A673 (cell line): ENCODE data around the gene IL23R. TPM values are rescaled to one million over a fixed set of nuclear protein-coding genes. Genes with fewer than 3 reads are reported as not detected.

Experiments used
- BruUV-seq: library from RNA; stranded (reverse); fragments of 400-500 nt; replicated peaks from 2 replicates; lab custom pipeline; 2021; lab: Mats Ljungman, UMichigan
- CTCF ChIA-PET: fragments of 300-600 bp; sonication (Branson Sonifier 250); formaldehyde crosslinking; loops from one replicate; lab custom pipeline; 2022; ENCODE audit warnings: antibody characterized with exemption; lab: Charles Lee
- POLR2A ChIA-PET: fragments of 300-600 bp; sonication (Branson Sonifier 250); formaldehyde crosslinking; loops from one replicate; lab custom pipeline; 2022; ENCODE audit warnings: antibody characterized with exemption; ENCODE audit not compliant: low non-redundant PET; lab: Charles Lee
- DNase-seq: peaks from one replicate; pipeline ENCODE4 v3.0.0-alpha.2; 2015; ENCODE audit warnings: low spot score
- H3K27ac ChIP-seq: fragments of 200-600 bp; sonication (generic); 2 replicates; pipeline ENCODE4 v1.5.1; 2016; ENCODE audit warnings: mixed run types, low read depth, mild to moderate bottlenecking, mixed read lengths, antibody characterized with exemption, low read length; ENCODE audit not compliant: poor library complexity, severe bottlenecking
- H3K27me3 ChIP-seq: fragments of 200-600 bp; sonication (generic); replicated peaks from 2 replicates; pipeline ENCODE4 v1.6.1; 2017; ENCODE audit warnings: mixed run types, low read depth, mild to moderate bottlenecking, mixed read lengths, antibody characterized with exemption, low read length; ENCODE audit not compliant: insufficient read depth, poor library complexity
- H3K36me3 ChIP-seq: fragments of 200-600 bp; sonication (generic); 2 replicates; pipeline ENCODE4 v1.6.1; 2016; ENCODE audit warnings: mixed run types, mild to moderate bottlenecking, mixed read lengths, antibody characterized with exemption, low read length; ENCODE audit not compliant: insufficient read depth, poor library complexity, severe bottlenecking
- H3K4me1 ChIP-seq: fragments of 200-600 bp; sonication (generic); 2 replicates; pipeline ENCODE4 v1.6.1; 2017; ENCODE audit warnings: mixed run types, mild to moderate bottlenecking, mixed read lengths, antibody characterized with exemption, low read length; ENCODE audit not compliant: insufficient read depth, poor library complexity, severe bottlenecking
- H3K4me3 ChIP-seq: fragments of 200-600 bp; sonication (generic); 2 replicates; pipeline ENCODE4 v1.5.1; 2016; ENCODE audit warnings: low read depth, mixed run types, mild to moderate bottlenecking, mixed read lengths, low read length; ENCODE audit not compliant: poor library complexity, severe bottlenecking
- H3K9me3 ChIP-seq: fragments of 200-600 bp; sonication (generic); 2 replicates; pipeline ENCODE4 v1.6.1; 2016; ENCODE audit warnings: mixed run types, low read depth, mild to moderate bottlenecking, mixed read lengths, antibody characterized with exemption, low read length; ENCODE audit not compliant: poor library complexity, severe bottlenecking
- CTCF ChIP-seq: fragments of 300-800, 200-600 bp; sonication (generic); conservative IDR thresholded peaks from 2 replicates; pipeline ENCODE4 v1.5.1; 2017; ENCODE audit warnings: low read depth, mild to moderate bottlenecking, antibody characterized with exemption, low read length, moderate library complexity, mixed read lengths
- EZH2 ChIP-seq: fragments of 200-600 bp; sonication (generic); IDR thresholded peaks from 2 replicates; pipeline ENCODE4 v1.6.1; 2017; ENCODE audit warnings: borderline replicate concordance, low read depth, mild to moderate bottlenecking, mixed read lengths, antibody characterized with exemption, low read length; ENCODE audit not compliant: poor library complexity, severe bottlenecking
- intact Hi-C: fragments of 100-400 bp; cut with micrococcal nuclease; formaldehyde crosslinking; loops from one replicate; pipeline ENCODE4 v1.10.0; 2022; ENCODE audit not compliant: unreplicated experiment
- total RNA-seq: library from RNA; stranded (reverse); gene quantifications from 2 replicates; pipeline ENCODE4 v1.2.3, GENCODE V29; 2021

IL23R gene
- total RNA-seq, 1 experiment from 2014 or later = not detected

GRCh38 chr1:67159233-67159632 lies 7.0 kb upstream of the IL23R start:
- intact Hi-C loops = no loop called here
- Histone ChIP-seq H3K4me3 (no peak overlapping the region), H3K27ac (no peak overlapping the region), H3K36me3 (no peaks in the 10 kb centered on the region), H3K27me3 (no peaks in the 10 kb centered on the region), H3K9me3 (no peaks in the 10 kb centered on the region), H3K4me1 (no peaks in the 10 kb centered on the region)
- BruUV-seq = no TSS peak
- no peak for DNase-seq
- ChIA-PET POLR2A (no interaction called here), CTCF (no interaction called here)
- TF ChIP-seq EZH2 = no peak
- TF ChIP-seq CTCF = no peak

- no peaks in the 10 kb centered on the region for H3K4me1 ChIP-seq
- POLR2A ChIA-PET = no interaction called here
- intact Hi-C loops = no loop called here
- H3K4me3 ChIP-seq = no peak overlapping the region
- no peak overlapping the region for H3K27ac ChIP-seq
- CTCF ChIA-PET = no interaction called here
- H3K27me3 ChIP-seq = no peaks in the 10 kb centered on the region
- H3K9me3 ChIP-seq = no peaks in the 10 kb centered on the region
- no peaks in the 10 kb centered on the region for H3K36me3 ChIP-seq
- no peak for DNase-seq
- no TSS peak for BruUV-seq
- TF ChIP-seq EZH2 (no peak), CTCF (no peak)
Observed at GRCh38 chr1:67162954-67163353, 3.3 kb upstream of the IL23R start.

GRCh38 chr1:67165468-67166041 lies 699 bp upstream of the IL23R start:
- no peaks in the 10 kb centered on the region for H3K9me3 ChIP-seq
- TF ChIP-seq CTCF (no peak), EZH2 (no peak)
- no peaks in the 10 kb centered on the region for H3K27me3 ChIP-seq
- ChIA-PET CTCF (no interaction called here), POLR2A (no interaction called here)
- H3K27ac ChIP-seq = no peak overlapping the region
- no peaks in the 10 kb centered on the region for H3K4me1 ChIP-seq
- no TSS peak for BruUV-seq
- intact Hi-C loops = no loop called here
- no peak overlapping the region for H3K4me3 ChIP-seq
- DNase-seq = no peak
- H3K36me3 ChIP-seq = no peaks in the 10 kb centered on the region
